SK-N-SH (cell line): ENCODE measurements around the gene GRID2IP. TPM values are rescaled to one million over a fixed set of nuclear protein-coding genes. Genes with fewer than 3 reads are reported as not detected.

Experiments
- CTCF ChIA-PET: fragments of 300-600, 350-600 bp; formaldehyde crosslinking; extraction: SDS; loops from one replicate; lab custom pipeline; 2021; lab: Yijun Ruan, JAX
- POLR2A ChIA-PET: fragments of 350-600 bp; sonication (Branson Sonifier 250); formaldehyde crosslinking; extraction: SDS; loops from one replicate; lab custom pipeline; 2020; ENCODE audit warnings: antibody characterized with exemption, inconsistent platforms; lab: Yijun Ruan, JAX
- DNase-seq: peaks from one replicate; pipeline ENCODE4 v3.0.0; 2012
- H2AFZ ChIP-seq: fragments of 200-600 bp; sonication (generic); 2 replicates; pipeline ENCODE4 v1.8.1; 2016; ENCODE audit warnings: antibody characterized with exemption, mild to moderate bottlenecking, low read depth
- H3F3A ChIP-seq: fragments of 200-600 bp; sonication (generic); replicated peaks from 2 replicates; pipeline ENCODE3; 2016; ENCODE audit warnings: antibody characterized with exemption, mild to moderate bottlenecking; ENCODE audit not compliant: insufficient read depth
- H3K27ac ChIP-seq, 2 experiments: fragments of 200-500 bp in 1 of 2; fragments of 200-600 bp in 1 of 2; sonication (Bioruptor generic) in 1 of 2; sonication (generic), shearing (Covaris generic) in 1 of 2; 2 replicates each; pipeline versions ENCODE4 v1.5.1 to v1.6.1; 2014 to 2016; ENCODE audit warnings: low read depth in 2 of 2, inconsistent platforms in 1 of 2, low read length in 1 of 2, mild to moderate bottlenecking in 1 of 2, mixed read lengths in 1 of 2
- H3K27me3 ChIP-seq: fragments of 200-600 bp; sonication (generic), shearing (Covaris generic); 2 replicates; pipeline ENCODE4 v1.6.1; 2016; ENCODE audit warnings: mixed run types; ENCODE audit not compliant: insufficient read depth
- H3K36me3 ChIP-seq, 2 experiments: fragments of 200-500 bp in 1 of 2; fragments of 200-600 bp in 1 of 2; sonication (Bioruptor generic) in 1 of 2; sonication (generic) in 1 of 2; replicated peaks in 1 of 2; 2 replicates each; pipeline versions ENCODE3 to v1.5.1; 2014 to 2016; ENCODE audit warnings: low read length in 1 of 2, mild to moderate bottlenecking in 1 of 2; ENCODE audit not compliant: insufficient read depth in 2 of 2, control insufficient read depth in 1 of 2
- H3K4me1 ChIP-seq, 2 experiments: fragments of 200-500 bp in 1 of 2; fragments of 200-600 bp in 1 of 2; sonication (Bioruptor generic) in 1 of 2; sonication (generic), shearing (Covaris generic) in 1 of 2; 2 replicates each; pipeline versions ENCODE4 v1.5.1 to v1.6.1; 2014 to 2016; ENCODE audit warnings: low read depth in 1 of 2, low read length in 1 of 2, mixed run types in 1 of 2; ENCODE audit not compliant: insufficient read depth in 2 of 2, control insufficient read depth in 1 of 2
- H3K4me2 ChIP-seq: fragments of 200-600 bp; sonication (generic), shearing (Covaris generic); 2 replicates; pipeline ENCODE4 v1.6.1; 2017; ENCODE audit warnings: mixed run types
- H3K4me3 ChIP-seq, 2 experiments: fragments of 200-500 bp in 1 of 2; fragments of 200-600 bp in 1 of 2; sonication (Bioruptor generic) in 1 of 2; sonication (generic), shearing (Covaris generic) in 1 of 2; 2 replicates each; pipeline versions ENCODE4 v1.5.1 to v1.8.1; 2014 to 2016; ENCODE audit warnings: low read depth in 2 of 2, inconsistent platforms in 1 of 2, low read length in 1 of 2, mild to moderate bottlenecking in 1 of 2, mixed read lengths in 1 of 2, moderate library complexity in 1 of 2
- H3K79me2 ChIP-seq: fragments of 200-600 bp; sonication (generic); 2 replicates; pipeline ENCODE4 v1.8.1; 2017; ENCODE audit warnings: mild to moderate bottlenecking; ENCODE audit not compliant: insufficient read depth
- H3K9ac ChIP-seq: fragments of 200-600 bp; sonication (generic); 2 replicates; pipeline ENCODE4 v1.6.1; 2017; ENCODE audit warnings: mixed run types
- H3K9me2 ChIP-seq: fragments of 200-600 bp; sonication (generic); 2 replicates; pipeline ENCODE4 v1.6.1; 2017; ENCODE audit warnings: mixed run types
- H3K9me3 ChIP-seq: fragments of 200-600 bp; sonication (generic); 2 replicates; pipeline ENCODE4 v1.6.1; 2017; ENCODE audit warnings: mixed run types, mild to moderate bottlenecking, moderate library complexity
- H4K20me1 ChIP-seq: fragments of 200-600 bp; sonication (generic); 2 replicates; pipeline ENCODE4 v1.6.1; 2017; ENCODE audit warnings: mild to moderate bottlenecking, mixed run types; ENCODE audit not compliant: insufficient read depth
- CHD2 ChIP-seq: fragments of 150-350 bp; IDR thresholded peaks from 2 replicates; pipeline ENCODE4 v1.6.1; 2018; ENCODE audit warnings: low read length; ENCODE audit not compliant: partially characterized antibody
- EP300 ChIP-seq, 2 experiments: IDR thresholded peaks; 2 replicates each; pipeline versions ENCODE4 v1.4.0 to v1.6.1; 2012; ENCODE audit warnings: borderline replicate concordance in 1 of 2, low read depth in 1 of 2, low read length in 1 of 2
- EZH2phosphoT487 ChIP-seq: fragments of 200-600 bp; sonication (generic); IDR thresholded peaks from 2 replicates; pipeline ENCODE4 v1.6.1; 2017; ENCODE audit warnings: low read depth, mixed run types, mild to moderate bottlenecking, antibody characterized with exemption, moderate library complexity, borderline replicate concordance
- FOSL2 ChIP-seq: IDR thresholded peaks from 2 replicates; pipeline ENCODE4 v1.4.0; 2012; ENCODE audit warnings: low read depth, mild to moderate bottlenecking, moderate library complexity, borderline replicate concordance
- JUND ChIP-seq: IDR thresholded peaks from 2 replicates; pipeline ENCODE4 v1.4.0; 2012
- MEF2A ChIP-seq: IDR thresholded peaks from 2 replicates; pipeline ENCODE4 v1.4.0; 2012; ENCODE audit warnings: low read depth, borderline replicate concordance
- NRF1 ChIP-seq: IDR thresholded peaks from 2 replicates; pipeline ENCODE4 v1.6.1; 2012; ENCODE audit warnings: low read depth, mild to moderate bottlenecking, low read length
- RCOR1 ChIP-seq: fragments of 150-350 bp; IDR thresholded peaks from 2 replicates; pipeline ENCODE4 v1.6.1; 2017; ENCODE audit warnings: antibody characterized with exemption, low read length
- RFX5 ChIP-seq: IDR thresholded peaks from 2 replicates; pipeline ENCODE4 v1.6.1; 2012; ENCODE audit warnings: mild to moderate bottlenecking, improper control_type of control experiment, low read length
- RXRA ChIP-seq: IDR thresholded peaks from 2 replicates; pipeline ENCODE4 v1.4.0; 2012; ENCODE audit warnings: low read depth, mild to moderate bottlenecking, borderline replicate concordance
- SIN3A ChIP-seq: IDR thresholded peaks from 2 replicates; pipeline ENCODE4 v1.6.1; 2012; ENCODE audit warnings: low read depth, mild to moderate bottlenecking, low read length, moderate library complexity, borderline replicate concordance
- SMC3 ChIP-seq: IDR thresholded peaks from 2 replicates; pipeline ENCODE4 v1.6.1; 2012; ENCODE audit warnings: low read depth, low read length, improper control_type of control experiment
- TAF1 ChIP-seq: IDR thresholded peaks from 2 replicates; pipeline ENCODE4 v1.6.1; 2012; ENCODE audit warnings: low read depth, mild to moderate bottlenecking, low read length, moderate library complexity, borderline replicate concordance
- WGBS: methylation state at CpG from one replicate; pipeline ENCODE4 v1.1.6; 2017; ENCODE audit warnings: low lambda C conversion rate; 5-methylcytosine and 5-hydroxymethylcytosine counted together
- polyA plus RNA-seq, 3 experiments: library from polyadenylated mRNA; depleted of rRNA; stranded (reverse); fragments of >200 nt; gene quantifications; 2 replicates each; pipeline ENCODE4 v1.2.3, GENCODE V29; 2012
- TF ChIP-seq, protein P1 (sequence below): IDR thresholded peaks from 2 replicates; pipeline ENCODE4 v1.4.0; 2012; ENCODE audit warnings: low read depth, borderline replicate concordance
- TF ChIP-seq, protein P2 (sequence below): fragments of 200-600 bp; sonication (generic); IDR thresholded peaks from 2 replicates; pipeline ENCODE4 v1.6.1; 2017; ENCODE audit warnings: antibody characterized with exemption, mild to moderate bottlenecking, moderate library complexity
- TF ChIP-seq, protein P3 (sequence below): fragments of 150-350 bp; IDR thresholded peaks from 2 replicates; pipeline ENCODE4 v1.6.1; 2017; ENCODE audit warnings: antibody characterized with exemption, low read length, low read depth, borderline replicate concordance
- TF ChIP-seq, protein P4 (sequence below): IDR thresholded peaks from 2 replicates; pipeline ENCODE4; 2012
- TF ChIP-seq, protein P5 (sequence below): IDR thresholded peaks from 2 replicates; pipeline ENCODE4 v1.4.0; 2012; ENCODE audit warnings: low read depth, borderline replicate concordance

The GRID2IP gene
- polyA plus RNA-seq, 1 of the 3 experiments (the other 2 are of a cell fraction), result 0.03 TPM

DNA sequence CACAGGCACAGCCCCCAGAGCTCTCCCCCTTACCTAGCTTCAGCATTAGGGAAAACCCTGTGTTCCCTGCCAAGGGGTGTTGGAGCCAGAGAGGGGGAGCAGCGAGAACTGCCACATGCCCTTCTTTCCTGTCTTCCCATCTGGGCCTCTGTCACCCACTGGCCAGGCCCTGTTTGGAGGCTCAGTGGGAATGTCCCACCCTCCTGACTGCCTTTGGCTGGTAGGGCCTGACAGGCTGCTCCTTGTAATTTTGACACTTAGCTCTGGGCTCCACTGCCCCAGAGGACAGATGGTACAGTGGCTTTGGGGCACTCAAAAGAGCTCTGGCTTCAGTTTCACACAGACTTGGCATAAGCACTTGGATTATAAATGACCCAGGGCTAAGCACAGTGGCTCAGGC, 50.6 kb downstream of the GRID2IP start (continued):
- TF ChIP-seq TAF1 (no peak), SIN3A (no peak)

DNA sequence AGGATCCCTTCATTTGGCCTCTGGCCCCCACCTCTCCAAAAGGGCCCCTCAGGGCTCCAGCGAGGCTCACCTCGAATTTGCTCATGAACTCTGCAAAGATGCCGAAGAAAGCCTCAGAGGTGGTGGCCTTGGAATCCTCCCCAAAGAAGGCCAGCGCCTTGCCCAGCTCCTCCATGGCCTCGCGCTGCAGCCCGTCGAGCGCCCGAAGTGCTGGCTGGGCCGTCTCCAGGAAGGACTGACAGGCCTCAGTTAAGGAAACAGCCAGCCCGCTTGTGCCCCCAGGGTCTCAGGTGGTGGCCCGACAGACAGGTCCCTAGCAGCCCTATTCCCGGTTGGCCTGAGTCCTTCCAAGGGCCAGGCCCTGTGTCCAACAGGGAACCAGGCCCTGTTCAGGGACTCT, 53.3 kb downstream of the GRID2IP start:
- Histone ChIP-seq H3K27ac (no peak overlapping the region), H3F3A (peaks cover 5% of the 10 kb centered on the region), H3K36me3 (no peaks in the 10 kb centered on the region), H4K20me1 (no peaks in the 10 kb centered on the region), H3K9ac (no peak overlapping the region), H3K4me2 (no peak overlapping the region), H3K9me2 (no peaks in the 10 kb centered on the region), H3K4me3 (no peak overlapping the region), H2AFZ (no peak overlapping the region), H3K79me2 (no peaks in the 10 kb centered on the region), H3K9me3 (no peaks in the 10 kb centered on the region), H3K4me1 (peaks cover 0 to 27% of the 10 kb centered on the region in 2 experiments; a peak in 1 of 4 replicates), H3K27me3 (no peaks in the 10 kb centered on the region)
- ChIA-PET POLR2A (no interaction called here), CTCF (interaction anchor here (1.2 to 1.3 kb wide), 2 partner anchors 18 to 61 kb away, joined by 3 to 7 read pairs; no protein-coding TSS in a partner anchor)
- TF ChIP-seq, protein P1, sequence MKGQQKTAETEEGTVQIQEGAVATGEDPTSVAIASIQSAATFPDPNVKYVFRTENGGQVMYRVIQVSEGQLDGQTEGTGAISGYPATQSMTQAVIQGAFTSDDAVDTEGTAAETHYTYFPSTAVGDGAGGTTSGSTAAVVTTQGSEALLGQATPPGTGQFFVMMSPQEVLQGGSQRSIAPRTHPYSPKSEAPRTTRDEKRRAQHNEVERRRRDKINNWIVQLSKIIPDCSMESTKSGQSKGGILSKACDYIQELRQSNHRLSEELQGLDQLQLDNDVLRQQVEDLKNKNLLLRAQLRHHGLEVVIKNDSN, result no peak
- TF ChIP-seq RCOR1, result no peak
- TF ChIP-seq, protein P2, sequence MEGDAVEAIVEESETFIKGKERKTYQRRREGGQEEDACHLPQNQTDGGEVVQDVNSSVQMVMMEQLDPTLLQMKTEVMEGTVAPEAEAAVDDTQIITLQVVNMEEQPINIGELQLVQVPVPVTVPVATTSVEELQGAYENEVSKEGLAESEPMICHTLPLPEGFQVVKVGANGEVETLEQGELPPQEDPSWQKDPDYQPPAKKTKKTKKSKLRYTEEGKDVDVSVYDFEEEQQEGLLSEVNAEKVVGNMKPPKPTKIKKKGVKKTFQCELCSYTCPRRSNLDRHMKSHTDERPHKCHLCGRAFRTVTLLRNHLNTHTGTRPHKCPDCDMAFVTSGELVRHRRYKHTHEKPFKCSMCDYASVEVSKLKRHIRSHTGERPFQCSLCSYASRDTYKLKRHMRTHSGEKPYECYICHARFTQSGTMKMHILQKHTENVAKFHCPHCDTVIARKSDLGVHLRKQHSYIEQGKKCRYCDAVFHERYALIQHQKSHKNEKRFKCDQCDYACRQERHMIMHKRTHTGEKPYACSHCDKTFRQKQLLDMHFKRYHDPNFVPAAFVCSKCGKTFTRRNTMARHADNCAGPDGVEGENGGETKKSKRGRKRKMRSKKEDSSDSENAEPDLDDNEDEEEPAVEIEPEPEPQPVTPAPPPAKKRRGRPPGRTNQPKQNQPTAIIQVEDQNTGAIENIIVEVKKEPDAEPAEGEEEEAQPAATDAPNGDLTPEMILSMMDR, result no peak
- TF ChIP-seq, protein P3, sequence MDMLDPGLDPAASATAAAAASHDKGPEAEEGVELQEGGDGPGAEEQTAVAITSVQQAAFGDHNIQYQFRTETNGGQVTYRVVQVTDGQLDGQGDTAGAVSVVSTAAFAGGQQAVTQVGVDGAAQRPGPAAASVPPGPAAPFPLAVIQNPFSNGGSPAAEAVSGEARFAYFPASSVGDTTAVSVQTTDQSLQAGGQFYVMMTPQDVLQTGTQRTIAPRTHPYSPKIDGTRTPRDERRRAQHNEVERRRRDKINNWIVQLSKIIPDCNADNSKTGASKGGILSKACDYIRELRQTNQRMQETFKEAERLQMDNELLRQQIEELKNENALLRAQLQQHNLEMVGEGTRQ, result no peak
- TF ChIP-seq RFX5, result no peak
- TF ChIP-seq NRF1, result no peak
- no peak for TF ChIP-seq SMC3
- no peak for TF ChIP-seq FOSL2
- no peak for TF ChIP-seq EZH2phosphoT487
- no peak for TF ChIP-seq EP300 (IDR thresholded peaks at IDR 0.05; ENCODE audit: borderline replicate concordance in 1 of 2, low read depth in 1 of 2, low read length in 1 of 2)
- no peak for TF ChIP-seq CHD2
- TF ChIP-seq, protein P4, sequence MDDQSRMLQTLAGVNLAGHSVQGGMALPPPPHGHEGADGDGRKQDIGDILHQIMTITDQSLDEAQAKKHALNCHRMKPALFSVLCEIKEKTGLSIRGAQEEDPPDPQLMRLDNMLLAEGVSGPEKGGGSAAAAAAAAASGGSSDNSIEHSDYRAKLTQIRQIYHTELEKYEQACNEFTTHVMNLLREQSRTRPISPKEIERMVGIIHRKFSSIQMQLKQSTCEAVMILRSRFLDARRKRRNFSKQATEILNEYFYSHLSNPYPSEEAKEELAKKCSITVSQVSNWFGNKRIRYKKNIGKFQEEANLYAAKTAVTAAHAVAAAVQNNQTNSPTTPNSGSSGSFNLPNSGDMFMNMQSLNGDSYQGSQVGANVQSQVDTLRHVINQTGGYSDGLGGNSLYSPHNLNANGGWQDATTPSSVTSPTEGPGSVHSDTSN, result no peak
- TF ChIP-seq RXRA, result no peak
- no peak for TF ChIP-seq JUND
- no peak for TF ChIP-seq MEF2A
- TF ChIP-seq, protein P5, sequence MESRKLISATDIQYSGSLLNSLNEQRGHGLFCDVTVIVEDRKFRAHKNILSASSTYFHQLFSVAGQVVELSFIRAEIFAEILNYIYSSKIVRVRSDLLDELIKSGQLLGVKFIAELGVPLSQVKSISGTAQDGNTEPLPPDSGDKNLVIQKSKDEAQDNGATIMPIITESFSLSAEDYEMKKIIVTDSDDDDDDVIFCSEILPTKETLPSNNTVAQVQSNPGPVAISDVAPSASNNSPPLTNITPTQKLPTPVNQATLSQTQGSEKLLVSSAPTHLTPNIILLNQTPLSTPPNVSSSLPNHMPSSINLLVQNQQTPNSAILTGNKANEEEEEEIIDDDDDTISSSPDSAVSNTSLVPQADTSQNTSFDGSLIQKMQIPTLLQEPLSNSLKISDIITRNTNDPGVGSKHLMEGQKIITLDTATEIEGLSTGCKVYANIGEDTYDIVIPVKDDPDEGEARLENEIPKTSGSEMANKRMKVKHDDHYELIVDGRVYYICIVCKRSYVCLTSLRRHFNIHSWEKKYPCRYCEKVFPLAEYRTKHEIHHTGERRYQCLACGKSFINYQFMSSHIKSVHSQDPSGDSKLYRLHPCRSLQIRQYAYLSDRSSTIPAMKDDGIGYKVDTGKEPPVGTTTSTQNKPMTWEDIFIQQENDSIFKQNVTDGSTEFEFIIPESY, result no peak
- DNase-seq, result no peak
- 87% methylated on average over 7 of the region's 14 CpGs for WGBS
